H9 (cell line): ENCODE measurements around the gene NUP210. TPM values are rescaled to one million over a fixed set of nuclear protein-coding genes. Genes with fewer than 3 reads are reported as not detected.
A peak's percentile ranks its signal among the peaks of the same experiment; 100 is the strongest.
"Not testable (repeated sequence)": the region's sequence is repeated elsewhere in the genome, so short reads cannot be mapped to it uniquely, and the experiment has no call there.

Experiments used
- DNase-seq: peaks from one replicate; pipeline ENCODE4 v3.0.0-alpha.2; 2017
- H2AFZ ChIP-seq: one replicate; pipeline ENCODE4 v1.6.1; 2013; ENCODE audit warnings: mild to moderate bottlenecking, low read length, control low read depth, moderate library complexity
- H2AK5ac ChIP-seq: 2 replicates; pipeline ENCODE4 v1.6.1; 2013; ENCODE audit warnings: low read length, control low read depth, mixed read lengths; ENCODE audit not compliant: insufficient read length
- H2BK120ac ChIP-seq: one replicate; pipeline ENCODE4 v1.6.1; 2013; ENCODE audit warnings: low read depth, mild to moderate bottlenecking, low read length, control low read depth, inconsistent platforms; ENCODE audit not compliant: poor library complexity, severe bottlenecking
- H2BK12ac ChIP-seq: 2 replicates; pipeline ENCODE4 v1.6.1; 2013; ENCODE audit warnings: low read length, control low read depth, mixed read lengths, low read depth; ENCODE audit not compliant: insufficient read length
- H2BK15ac ChIP-seq: 2 replicates; pipeline ENCODE4 v1.6.1; 2013; ENCODE audit warnings: low read depth, low read length, control low read depth
- H2BK20ac ChIP-seq: one replicate; pipeline ENCODE4 v1.6.1; 2013; ENCODE audit warnings: low read depth, mild to moderate bottlenecking, low read length, control low read depth, inconsistent platforms; ENCODE audit not compliant: poor library complexity, severe bottlenecking
- H2BK5ac ChIP-seq: 2 replicates; pipeline ENCODE4 v1.6.1; 2013; ENCODE audit warnings: low read length, control low read depth, mixed read lengths; ENCODE audit not compliant: insufficient read length
- H3K14ac ChIP-seq: 2 replicates; pipeline ENCODE4 v1.6.1; 2013; ENCODE audit warnings: low read length, control low read depth; ENCODE audit not compliant: insufficient read depth
- H3K18ac ChIP-seq: 2 replicates; pipeline ENCODE4 v1.6.1; 2013; ENCODE audit warnings: low read depth, mild to moderate bottlenecking, mixed read lengths, low read length, control low read depth; ENCODE audit not compliant: insufficient read length
- H3K23ac ChIP-seq: 2 replicates; pipeline ENCODE4 v1.6.1; 2013; ENCODE audit warnings: low read length, control low read depth, mixed read lengths, low read depth; ENCODE audit not compliant: insufficient read length
- H3K23me2 ChIP-seq: 2 replicates; pipeline ENCODE4 v1.6.1; 2013; ENCODE audit warnings: low read depth, mild to moderate bottlenecking, mixed read lengths, low read length, control low read depth; ENCODE audit not compliant: insufficient read length, poor library complexity, severe bottlenecking
- H3K27ac ChIP-seq: 2 replicates; pipeline ENCODE4 v1.5.1; 2013; ENCODE audit warnings: low read length, control low read depth, mixed read lengths, low read depth; ENCODE audit not compliant: insufficient read length
- H3K27me3 ChIP-seq: 2 replicates; pipeline ENCODE4 v1.6.1; 2013; ENCODE audit warnings: low read length, control low read depth, inconsistent platforms; ENCODE audit not compliant: insufficient read depth
- H3K4ac ChIP-seq: 2 replicates; pipeline ENCODE4 v1.6.1; 2013; ENCODE audit warnings: low read depth, mild to moderate bottlenecking, control low read depth, inconsistent platforms, low read length, moderate library complexity
- H3K4me1 ChIP-seq: 2 replicates; pipeline ENCODE4 v1.6.1; 2013; ENCODE audit warnings: low read length, control low read depth, inconsistent platforms; ENCODE audit not compliant: insufficient read depth
- H3K4me2 ChIP-seq: 2 replicates; pipeline ENCODE4 v1.6.1; 2013; ENCODE audit warnings: low read length, control low read depth, mixed read lengths; ENCODE audit not compliant: insufficient read length, insufficient read depth
- H3K56ac ChIP-seq: 2 replicates; pipeline ENCODE4 v1.6.1; 2013; ENCODE audit warnings: low read depth, mild to moderate bottlenecking, mixed read lengths, low read length, control low read depth; ENCODE audit not compliant: insufficient read length
- H3K79me1 ChIP-seq: 2 replicates; pipeline ENCODE4 v1.6.1; 2013; ENCODE audit warnings: low read depth, mild to moderate bottlenecking, moderate library complexity, low read length, control low read depth, inconsistent platforms; ENCODE audit not compliant: insufficient read depth, poor library complexity, severe bottlenecking
- H3K79me2 ChIP-seq: 2 replicates; pipeline ENCODE4 v1.6.1; 2013; ENCODE audit warnings: low read length, control low read depth, inconsistent platforms; ENCODE audit not compliant: insufficient read depth
- H3K9ac ChIP-seq: 2 replicates; pipeline ENCODE4 v1.6.1; 2013; ENCODE audit warnings: low read length, control low read depth, mixed read lengths; ENCODE audit not compliant: insufficient read length; ENCODE audit errors: extremely low read depth
- H3K9me3 ChIP-seq: one replicate; pipeline ENCODE4 v1.6.1; 2013; ENCODE audit warnings: low read depth, low read length, inconsistent platforms; ENCODE audit not compliant: control insufficient read depth
- H3T11ph ChIP-seq: one replicate; pipeline ENCODE4 v1.6.1; 2013; ENCODE audit warnings: mild to moderate bottlenecking, low read length, control low read depth, inconsistent platforms
- H4K20me1 ChIP-seq: one replicate; pipeline ENCODE4 v1.6.1; 2013; ENCODE audit not compliant: control insufficient read depth, insufficient read length, insufficient read depth
- H4K5ac ChIP-seq: 2 replicates; pipeline ENCODE4 v1.6.1; 2013; ENCODE audit warnings: low read depth, mild to moderate bottlenecking, mixed read lengths, low read length, control low read depth; ENCODE audit not compliant: insufficient read length
- H4K8ac ChIP-seq: replicated peaks from 2 replicates; pipeline ENCODE4 v1.6.1; 2013; ENCODE audit warnings: low read length, control low read depth, mixed read lengths, low read depth; ENCODE audit not compliant: insufficient read length
- H4K91ac ChIP-seq: 2 replicates; pipeline ENCODE4 v1.6.1; 2013; ENCODE audit warnings: low read depth, mild to moderate bottlenecking, moderate library complexity, mixed read lengths, low read length, control low read depth; ENCODE audit not compliant: insufficient read length
- H3K27ac Mint-ChIP-seq, 3 experiments: 2 replicates in 2 of 3; 3 replicates in 1 of 3; pipeline ENCODE4 v1.8.0; 2020 to 2021; ENCODE audit warnings: mixed read lengths in 3 of 3, mild to moderate bottlenecking in 1 of 3, moderate library complexity in 1 of 3
- H3K27me3 Mint-ChIP-seq: 2 replicates; pipeline ENCODE4 v1.8.0; 2021; ENCODE audit warnings: low read depth, mild to moderate bottlenecking, moderate library complexity, mixed read lengths
- H3K36me3 Mint-ChIP-seq, 3 experiments: 2 replicates in 2 of 3; 3 replicates in 1 of 3; pipeline ENCODE4 v1.8.0; 2020 to 2021; ENCODE audit warnings: low read depth in 3 of 3, mixed read lengths in 3 of 3; ENCODE audit not compliant: insufficient read depth in 1 of 3
- H3K4me1 Mint-ChIP-seq, 2 experiments: 2 replicates each; pipeline ENCODE4 v1.8.0; 2020; ENCODE audit warnings: mixed read lengths in 2 of 2
- H3K4me3 Mint-ChIP-seq, 2 experiments: 2 replicates in 1 of 2; 3 replicates in 1 of 2; pipeline ENCODE4 v1.8.0; 2020 to 2021; ENCODE audit warnings: mild to moderate bottlenecking in 2 of 2, mixed read lengths in 2 of 2, moderate library complexity in 1 of 2
- H3K9me3 Mint-ChIP-seq, 2 experiments: 2 replicates in 1 of 2; 3 replicates in 1 of 2; pipeline ENCODE4 v1.8.0; 2020; ENCODE audit warnings: mild to moderate bottlenecking in 2 of 2, mixed read lengths in 2 of 2, moderate library complexity in 1 of 2
- CTCF ChIP-seq: fragments of 200-600 bp; sonication (generic); conservative IDR thresholded peaks from 3 replicates; pipeline ENCODE4 v1.8.0; 2021; ENCODE audit warnings: antibody characterized with exemption, mild to moderate bottlenecking
- WGBS: extraction: QIAGEN DNeasy Blood & Tissue Kit; methylation state at CpG from one replicate; pipeline ENCODE4 v1.1.7; 2013; ENCODE audit warnings: missing lambda C conversion rate, low lambda C conversion rate, mixed read lengths; ENCODE audit not compliant: insufficient read length; ENCODE audit errors: extremely low coverage; 5-methylcytosine and 5-hydroxymethylcytosine counted together
- total RNA-seq: library from RNA; stranded (reverse); gene quantifications from 2 replicates; pipeline ENCODE4 v1.2.1, GENCODE V29; 2021

The NUP210 gene
- total RNA-seq, 1 experiment from 2014 or later: 48.8 TPM

GRCh38 chr3:13378155-13378554 is 42.0 kb downstream of the NUP210 start:
- Histone ChIP-seq H3K9ac (no peak overlapping the region), H2BK15ac (no peak overlapping the region), H3K23ac (no peak overlapping the region), H4K91ac (no peak overlapping the region), H3K4me1 (no peaks in the 10 kb centered on the region), H2AFZ (no peak overlapping the region), H3K79me1 (no peaks in the 10 kb centered on the region), H4K5ac (no peak overlapping the region), H3K56ac (no peak overlapping the region), H4K8ac (no peak overlapping the region), H2BK12ac (no peak overlapping the region), H4K20me1 (no peaks in the 10 kb centered on the region), H3K79me2 (no peaks in the 10 kb centered on the region), H2BK20ac (no peak overlapping the region), H3K4ac (no peak overlapping the region), H3K23me2 (no peaks in the 10 kb centered on the region), H3K4me2 (no peak overlapping the region), H2BK5ac (no peak overlapping the region), H3K18ac (no peak overlapping the region), H3K27me3 (no peaks in the 10 kb centered on the region), H3K14ac (no peak overlapping the region), H3K27ac (no peak overlapping the region), H2BK120ac (no peak overlapping the region), H3K9me3 (no peaks in the 10 kb centered on the region), H2AK5ac (no peak overlapping the region), H3T11ph (no peak overlapping the region)
- Mint-ChIP-seq H3K4me1 (no peaks in the 10 kb centered on the region), H3K4me3 (peak overlapping the region in 1 of 2 experiments; percentile 42; a peak in 1 of 5 replicates), H3K27me3 (no peaks in the 10 kb centered on the region), H3K27ac (peak overlapping the region in 2 of 3 experiments; percentile 81 to 85; a peak in 4 of 7 replicates), H3K36me3 (peaks cover 14 to 45% (median 35%) of the 10 kb centered on the region in 3 experiments), H3K9me3 (no peaks in the 10 kb centered on the region)
- no peak for TF ChIP-seq CTCF
- DNase-seq: no peak
- no CpG with 5 or more reads among the region's 5 CpGs for WGBS

GRCh38 chr3:13377741-13378140 is 42.4 kb downstream of the NUP210 start:
- DNase-seq, H3K23me2 ChIP-seq, H3K4me1 Mint-ChIP-seq, H3K27ac ChIP-seq, H3K9me3 ChIP-seq, H3K4ac ChIP-seq, H3K18ac ChIP-seq, H3T11ph ChIP-seq, H2BK15ac ChIP-seq, H3K9me3 Mint-ChIP-seq, H3K23ac ChIP-seq, H3K56ac ChIP-seq, H4K20me1 ChIP-seq, H3K27me3 ChIP-seq, H3K14ac ChIP-seq, H3K79me2 ChIP-seq, H3K27me3 Mint-ChIP-seq, H2AK5ac ChIP-seq, H4K5ac ChIP-seq, H4K91ac ChIP-seq, H2BK120ac ChIP-seq, H2AFZ ChIP-seq, H3K9ac ChIP-seq, H2BK20ac ChIP-seq, H4K8ac ChIP-seq, H3K79me1 ChIP-seq, H2BK5ac ChIP-seq, H3K4me2 ChIP-seq, H3K4me1 ChIP-seq, H2BK12ac ChIP-seq: not testable (repeated sequence)
- H3K4me3 Mint-ChIP-seq: peak overlapping the region in 1 of 2 experiments; percentile 42; a peak in 1 of 5 replicates
- no CpG with 5 or more reads among the region's 2 CpGs for WGBS
- peak overlapping the region in 2 of 3 experiments; percentile 81 to 85; a peak in 4 of 7 replicates for H3K27ac Mint-ChIP-seq
- peaks cover 14 to 45% (median 35%) of the 10 kb centered on the region in 3 experiments for H3K36me3 Mint-ChIP-seq
